Measurements from ENCODE around the gene TMEM63B. TPM values are rescaled to one million over a fixed set of nuclear protein-coding genes. Genes with fewer than 3 reads are reported as not detected.

Gene TMEM63B
- total and polyA plus RNA-seq, 9 of the 15 experiments (the other 6 are each of a cell fraction or from before 2014, with no cell fraction given), result 0.14 to 39.4 (median 14.4) TPM

DNA sequence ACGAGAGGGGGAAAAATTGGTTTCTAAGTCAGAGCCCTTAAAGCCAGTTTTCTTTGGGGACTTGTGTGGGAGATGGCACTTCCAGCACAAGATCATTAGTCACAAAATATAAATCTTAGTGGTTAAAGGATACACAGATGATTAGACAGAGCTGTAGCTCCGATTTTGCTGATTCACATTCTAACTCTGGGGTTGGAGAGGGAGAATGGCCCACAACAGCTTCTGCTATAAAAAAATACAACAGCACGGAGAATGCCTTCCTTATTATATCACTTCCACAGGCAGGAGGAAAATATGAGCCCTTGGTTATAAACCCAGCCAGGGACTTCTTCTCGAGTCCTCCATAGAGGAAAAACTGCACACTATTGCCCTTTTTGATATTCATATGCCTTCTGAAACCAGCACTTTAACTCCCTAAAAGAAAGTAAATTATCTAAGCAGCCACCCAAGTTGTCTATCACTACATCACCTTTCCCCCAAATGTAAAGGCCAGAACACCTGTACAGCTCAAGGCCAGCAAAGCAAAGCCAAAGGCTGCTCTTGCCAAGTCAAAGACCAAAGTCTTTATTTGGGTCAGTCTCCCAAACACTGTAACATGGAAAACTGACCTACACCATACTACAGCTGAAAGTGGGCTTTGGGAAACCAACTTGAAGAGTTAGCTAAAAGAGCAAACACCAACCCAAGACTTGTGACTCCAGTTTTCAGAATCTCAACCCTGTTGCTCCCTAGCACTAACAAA lies 10.5 kb upstream of the TMEM63B start (continued):
- TF ChIP-seq, protein P1, sequence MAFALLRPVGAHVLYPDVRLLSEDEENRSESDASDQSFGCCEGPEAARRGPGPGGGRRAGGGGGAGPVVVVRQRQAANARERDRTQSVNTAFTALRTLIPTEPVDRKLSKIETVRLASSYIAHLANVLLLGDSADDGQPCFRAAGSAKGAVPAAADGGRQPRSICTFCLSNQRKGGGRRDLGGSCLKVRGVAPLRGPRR (CRISPR knock-in tag; IDR thresholded peaks at IDR 0.05), result no peak
- no peak for TF ChIP-seq ZNF121 (CRISPR knock-in tag; conservative IDR thresholded peaks at IDR 0.05)
- TF ChIP-seq FOXJ2 (tag; IDR thresholded peaks at IDR 0.05), result no peak
- TF ChIP-seq, protein P2, sequence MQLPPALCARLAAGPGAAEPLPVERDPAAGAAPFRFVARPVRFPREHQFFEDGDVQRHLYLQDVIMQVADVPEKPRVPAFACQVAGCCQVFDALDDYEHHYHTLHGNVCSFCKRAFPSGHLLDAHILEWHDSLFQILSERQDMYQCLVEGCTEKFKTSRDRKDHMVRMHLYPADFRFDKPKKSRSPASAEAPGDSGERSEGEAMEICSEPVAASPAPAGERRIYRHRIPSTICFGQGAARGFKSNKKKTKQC (CRISPR knock-in tag; IDR thresholded peaks at IDR 0.05), result no peak
- TF ChIP-seq, protein P3, sequence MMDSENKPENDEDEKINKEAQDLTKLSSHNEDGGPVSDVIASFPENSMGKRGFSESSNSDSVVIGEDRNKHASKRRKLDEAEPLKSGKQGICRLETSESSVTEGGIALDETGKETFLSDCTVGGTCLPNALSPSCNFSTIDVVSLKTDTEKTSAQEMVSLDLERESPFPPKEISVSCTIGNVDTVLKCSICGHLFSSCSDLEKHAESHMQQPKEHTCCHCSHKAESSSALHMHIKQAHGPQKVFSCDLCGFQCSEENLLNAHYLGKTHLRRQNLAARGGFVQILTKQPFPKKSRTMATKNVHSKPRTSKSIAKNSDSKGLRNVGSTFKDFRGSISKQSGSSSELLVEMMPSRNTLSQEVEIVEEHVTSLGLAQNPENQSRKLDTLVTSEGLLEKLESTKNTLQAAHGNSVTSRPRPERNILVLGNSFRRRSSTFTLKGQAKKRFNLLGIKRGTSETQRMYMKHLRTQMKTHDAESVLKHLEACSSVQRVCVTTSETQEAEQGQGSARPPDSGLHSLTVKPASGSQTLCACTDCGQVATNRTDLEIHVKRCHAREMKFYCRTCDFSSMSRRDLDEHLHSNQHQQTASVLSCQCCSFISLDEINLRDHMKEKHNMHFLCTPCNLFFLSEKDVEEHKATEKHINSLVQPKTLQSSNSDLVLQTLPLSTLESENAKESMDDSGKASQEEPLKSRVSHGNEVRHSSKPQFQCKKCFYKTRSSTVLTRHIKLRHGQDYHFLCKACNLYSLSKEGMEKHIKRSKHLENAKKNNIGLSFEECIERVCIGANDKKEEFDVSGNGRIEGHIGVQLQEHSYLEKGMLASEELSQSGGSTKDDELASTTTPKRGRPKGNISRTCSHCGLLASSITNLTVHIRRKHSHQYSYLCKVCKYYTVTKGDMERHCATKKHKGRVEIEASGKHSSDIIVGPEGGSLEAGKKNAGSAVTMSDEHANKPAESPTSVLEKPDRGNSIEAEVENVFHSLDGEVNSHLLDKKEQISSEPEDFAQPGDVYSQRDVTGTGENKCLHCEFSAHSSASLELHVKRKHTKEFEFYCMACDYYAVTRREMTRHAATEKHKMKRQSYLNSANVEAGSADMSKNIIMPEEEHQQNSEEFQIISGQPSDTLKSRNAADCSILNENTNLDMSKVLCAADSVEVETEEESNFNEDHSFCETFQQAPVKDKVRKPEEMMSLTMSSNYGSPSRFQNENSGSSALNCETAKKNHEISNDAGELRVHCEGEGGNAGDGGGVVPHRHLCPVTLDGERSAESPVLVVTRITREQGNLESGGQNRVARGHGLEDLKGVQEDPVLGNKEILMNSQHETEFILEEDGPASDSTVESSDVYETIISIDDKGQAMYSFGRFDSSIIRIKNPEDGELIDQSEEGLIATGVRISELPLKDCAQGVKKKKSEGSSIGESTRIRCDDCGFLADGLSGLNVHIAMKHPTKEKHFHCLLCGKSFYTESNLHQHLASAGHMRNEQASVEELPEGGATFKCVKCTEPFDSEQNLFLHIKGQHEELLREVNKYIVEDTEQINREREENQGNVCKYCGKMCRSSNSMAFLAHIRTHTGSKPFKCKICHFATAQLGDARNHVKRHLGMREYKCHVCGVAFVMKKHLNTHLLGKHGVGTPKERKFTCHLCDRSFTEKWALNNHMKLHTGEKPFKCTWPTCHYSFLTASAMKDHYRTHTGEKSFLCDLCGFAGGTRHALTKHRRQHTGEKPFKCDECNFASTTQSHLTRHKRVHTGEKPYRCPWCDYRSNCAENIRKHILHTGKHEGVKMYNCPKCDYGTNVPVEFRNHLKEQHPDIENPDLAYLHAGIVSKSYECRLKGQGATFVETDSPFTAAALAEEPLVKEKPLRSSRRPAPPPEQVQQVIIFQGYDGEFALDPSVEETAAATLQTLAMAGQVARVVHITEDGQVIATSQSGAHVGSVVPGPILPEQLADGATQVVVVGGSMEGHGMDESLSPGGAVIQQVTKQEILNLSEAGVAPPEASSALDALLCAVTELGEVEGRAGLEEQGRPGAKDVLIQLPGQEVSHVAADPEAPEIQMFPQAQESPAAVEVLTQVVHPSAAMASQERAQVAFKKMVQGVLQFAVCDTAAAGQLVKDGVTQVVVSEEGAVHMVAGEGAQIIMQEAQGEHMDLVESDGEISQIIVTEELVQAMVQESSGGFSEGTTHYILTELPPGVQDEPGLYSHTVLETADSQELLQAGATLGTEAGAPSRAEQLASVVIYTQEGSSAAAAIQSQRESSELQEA (IDR thresholded peaks at IDR 0.05; ENCODE audit: low read depth), result no peak
- TF ChIP-seq BRD4 (IDR thresholded peaks at IDR 0.05), result no peak
- TF ChIP-seq, protein P4, sequence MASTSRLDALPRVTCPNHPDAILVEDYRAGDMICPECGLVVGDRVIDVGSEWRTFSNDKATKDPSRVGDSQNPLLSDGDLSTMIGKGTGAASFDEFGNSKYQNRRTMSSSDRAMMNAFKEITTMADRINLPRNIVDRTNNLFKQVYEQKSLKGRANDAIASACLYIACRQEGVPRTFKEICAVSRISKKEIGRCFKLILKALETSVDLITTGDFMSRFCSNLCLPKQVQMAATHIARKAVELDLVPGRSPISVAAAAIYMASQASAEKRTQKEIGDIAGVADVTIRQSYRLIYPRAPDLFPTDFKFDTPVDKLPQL (IDR thresholded peaks at IDR 0.05; ENCODE audit: extremely low read depth, insufficient read length), result no peak
- TF ChIP-seq HDAC1 (IDR thresholded peaks at IDR 0.05), result no peak
- no peak for TF ChIP-seq PHTF2 (CRISPR knock-in tag; IDR thresholded peaks at IDR 0.05)
- no peak for TF ChIP-seq ZNF324 (CRISPR knock-in tag; IDR thresholded peaks at IDR 0.05)
- TF ChIP-seq NBN (IDR thresholded peaks at IDR 0.05; ENCODE audit: low read depth), result no peak
- TF ChIP-seq HMG20B (CRISPR knock-in tag; IDR thresholded peaks at IDR 0.05), result no peak
- TF ChIP-seq ZC3H8 (IDR thresholded peaks at IDR 0.05), result no peak
- no peak for TF ChIP-seq ADNP (tag; IDR thresholded peaks at IDR 0.05)
- no peak for TF ChIP-seq HCFC1 (IDR thresholded peaks at IDR 0.05; ENCODE audit: low read depth, low read length)
- TF ChIP-seq, protein P5, sequence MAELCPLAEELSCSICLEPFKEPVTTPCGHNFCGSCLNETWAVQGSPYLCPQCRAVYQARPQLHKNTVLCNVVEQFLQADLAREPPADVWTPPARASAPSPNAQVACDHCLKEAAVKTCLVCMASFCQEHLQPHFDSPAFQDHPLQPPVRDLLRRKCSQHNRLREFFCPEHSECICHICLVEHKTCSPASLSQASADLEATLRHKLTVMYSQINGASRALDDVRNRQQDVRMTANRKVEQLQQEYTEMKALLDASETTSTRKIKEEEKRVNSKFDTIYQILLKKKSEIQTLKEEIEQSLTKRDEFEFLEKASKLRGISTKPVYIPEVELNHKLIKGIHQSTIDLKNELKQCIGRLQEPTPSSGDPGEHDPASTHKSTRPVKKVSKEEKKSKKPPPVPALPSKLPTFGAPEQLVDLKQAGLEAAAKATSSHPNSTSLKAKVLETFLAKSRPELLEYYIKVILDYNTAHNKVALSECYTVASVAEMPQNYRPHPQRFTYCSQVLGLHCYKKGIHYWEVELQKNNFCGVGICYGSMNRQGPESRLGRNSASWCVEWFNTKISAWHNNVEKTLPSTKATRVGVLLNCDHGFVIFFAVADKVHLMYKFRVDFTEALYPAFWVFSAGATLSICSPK (IDR thresholded peaks at IDR 0.05; ENCODE audit: borderline replicate concordance), result no peak
- peak; percentile 37 for TF ChIP-seq MEIS2 (IDR thresholded peaks at IDR 0.05; ENCODE audit: partially characterized antibody)
- no peak for TF ChIP-seq MIER1 (IDR thresholded peaks at IDR 0.05; ENCODE audit: low read depth)
- TF ChIP-seq ZEB2 (IDR thresholded peaks at IDR 0.05), result no peak
